NCI-H446 (cell line): ENCODE data around the gene AMY2B.
"Not testable (repeated sequence)": the region's sequence is repeated elsewhere in the genome, so short reads cannot be mapped to it uniquely, and the experiment has no call there.

ENCODE experiments used
- DNase-seq, 2 experiments: peaks; one replicate each; lab custom pipeline; 2025; lab: John Stamatoyannopoulos, UW

Gene AMY2B

DNA sequence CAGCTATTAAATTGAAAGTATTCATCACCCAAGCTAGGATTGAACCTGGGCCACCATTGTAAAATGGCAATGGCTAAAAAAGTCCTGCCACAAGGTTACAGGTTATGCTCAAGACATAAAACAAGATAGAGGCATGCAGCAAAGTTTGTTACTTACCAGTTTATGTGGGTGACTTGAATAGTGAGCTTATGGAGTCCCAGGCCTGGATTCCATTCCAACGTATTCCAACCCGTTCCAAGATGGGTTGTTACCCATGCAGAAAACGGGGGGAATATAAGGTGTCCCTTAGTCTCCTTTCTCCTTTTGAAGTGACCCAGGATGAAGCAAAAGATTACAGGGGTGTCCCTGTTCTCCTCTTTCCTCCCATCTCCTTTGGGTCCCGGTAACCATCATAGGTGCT lies 56.0 kb downstream of the AMY2B start:
- not testable (repeated sequence) for DNase-seq
